Panc1 (cell line): Measurements from ENCODE around the gene SLC18B1.

ENCODE experiments used
- CTCF ChIP-seq: fragments of 450-650 bp; IDR thresholded peaks from 2 replicates; pipeline ENCODE4 v1.5.1; 2017; ENCODE audit warnings: mild to moderate bottlenecking
- POLR2AphosphoS5 ChIP-seq: IDR thresholded peaks from 2 replicates; pipeline ENCODE4 v1.6.1; 2012; ENCODE audit warnings: mild to moderate bottlenecking, low read depth, low read length, moderate library complexity
- SIN3A ChIP-seq: IDR thresholded peaks from 2 replicates; pipeline ENCODE4 v1.6.1; 2012; ENCODE audit warnings: low read depth, mild to moderate bottlenecking, low read length, moderate library complexity, borderline replicate concordance; ENCODE audit not compliant: insufficient read depth
- TF ChIP-seq, protein P1 (sequence below), 2 experiments: IDR thresholded peaks; 2 replicates each; pipeline ENCODE4 v1.6.1; 2011 to 2012; ENCODE audit warnings: low read depth in 2 of 2, control low read depth in 1 of 2, low read length in 1 of 2, mild to moderate bottlenecking in 1 of 2, moderate library complexity in 1 of 2; ENCODE audit not compliant: insufficient read depth in 1 of 2

- TF ChIP-seq CTCF (no peak), POLR2AphosphoS5 (no peak), SIN3A (no peak)
- TF ChIP-seq, protein P1, sequence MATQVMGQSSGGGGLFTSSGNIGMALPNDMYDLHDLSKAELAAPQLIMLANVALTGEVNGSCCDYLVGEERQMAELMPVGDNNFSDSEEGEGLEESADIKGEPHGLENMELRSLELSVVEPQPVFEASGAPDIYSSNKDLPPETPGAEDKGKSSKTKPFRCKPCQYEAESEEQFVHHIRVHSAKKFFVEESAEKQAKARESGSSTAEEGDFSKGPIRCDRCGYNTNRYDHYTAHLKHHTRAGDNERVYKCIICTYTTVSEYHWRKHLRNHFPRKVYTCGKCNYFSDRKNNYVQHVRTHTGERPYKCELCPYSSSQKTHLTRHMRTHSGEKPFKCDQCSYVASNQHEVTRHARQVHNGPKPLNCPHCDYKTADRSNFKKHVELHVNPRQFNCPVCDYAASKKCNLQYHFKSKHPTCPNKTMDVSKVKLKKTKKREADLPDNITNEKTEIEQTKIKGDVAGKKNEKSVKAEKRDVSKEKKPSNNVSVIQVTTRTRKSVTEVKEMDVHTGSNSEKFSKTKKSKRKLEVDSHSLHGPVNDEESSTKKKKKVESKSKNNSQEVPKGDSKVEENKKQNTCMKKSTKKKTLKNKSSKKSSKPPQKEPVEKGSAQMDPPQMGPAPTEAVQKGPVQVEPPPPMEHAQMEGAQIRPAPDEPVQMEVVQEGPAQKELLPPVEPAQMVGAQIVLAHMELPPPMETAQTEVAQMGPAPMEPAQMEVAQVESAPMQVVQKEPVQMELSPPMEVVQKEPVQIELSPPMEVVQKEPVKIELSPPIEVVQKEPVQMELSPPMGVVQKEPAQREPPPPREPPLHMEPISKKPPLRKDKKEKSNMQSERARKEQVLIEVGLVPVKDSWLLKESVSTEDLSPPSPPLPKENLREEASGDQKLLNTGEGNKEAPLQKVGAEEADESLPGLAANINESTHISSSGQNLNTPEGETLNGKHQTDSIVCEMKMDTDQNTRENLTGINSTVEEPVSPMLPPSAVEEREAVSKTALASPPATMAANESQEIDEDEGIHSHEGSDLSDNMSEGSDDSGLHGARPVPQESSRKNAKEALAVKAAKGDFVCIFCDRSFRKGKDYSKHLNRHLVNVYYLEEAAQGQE (IDR thresholded peaks at IDR 0.05; ENCODE audit: insufficient read depth in 1 of 2, low read depth in 2 of 2, low read length in 1 of 2), result no peak
These were observed 39.7 kb downstream of the SLC18B1 start for GRCh38 chr6:132758689-132759088.
